Gastrocnemius medialis (tissue), 4 donors: Measurements from ENCODE around the gene RBM23. TPM values are rescaled to one million over a fixed set of nuclear protein-coding genes. Genes with fewer than 3 reads are reported as not detected.
A peak's percentile ranks its signal among the peaks of the same experiment; 100 is the strongest.

Experiments used
- ATAC-seq, 2 donors: fragments of 150-250 bp; one replicate each; pipeline ENCODE4 v1.9.1; 2016
- DNase-seq, 2 donors: peaks; one replicate each; pipeline ENCODE4 v3.0.0-alpha.2; 2019
- H3K27ac ChIP-seq, 4 donors: fragments of 200-600 bp; sonication (generic); 1 replicate in 1 of 4; 2 replicates in 3 of 4; pipeline ENCODE4 v1.5.1; 2016 to 2018; ENCODE audit warnings: mild to moderate bottlenecking in 2 of 4, moderate library complexity in 1 of 4
- H3K27me3 ChIP-seq, 3 donors: fragments of 200-600 bp; sonication (generic) in 2 of 3; 1 replicate in 1 of 3; 2 replicates in 2 of 3; pipeline versions ENCODE4 v1.5.1 to v1.6.0; 2016 to 2019; ENCODE audit warnings: mild to moderate bottlenecking in 1 of 3, moderate library complexity in 1 of 3
- H3K36me3 ChIP-seq, 2 donors: fragments of 200-600 bp; sonication (generic) in 1 of 2; one replicate each; pipeline ENCODE4 v1.5.1; 2017 to 2018
- H3K4me1 ChIP-seq, 2 donors: fragments of 200-600 bp; sonication (generic) in 1 of 2; one replicate each; pipeline ENCODE4 v1.5.1; 2016 to 2017; ENCODE audit warnings: mild to moderate bottlenecking in 2 of 2
- H3K4me3 ChIP-seq, 4 donors: fragments of 200-600 bp; sonication (generic) in 3 of 4; 1 replicate in 1 of 4; 2 replicates in 3 of 4; pipeline ENCODE4 v1.5.1; 2016 to 2019; ENCODE audit warnings: mild to moderate bottlenecking in 2 of 4
- H3K9me3 ChIP-seq, 3 donors: fragments of 200-600 bp; sonication (generic) in 2 of 3; 1 replicate in 1 of 3; 2 replicates in 2 of 3; pipeline ENCODE4 v1.5.1; 2016 to 2019
- POLR2A ChIP-seq, 2 donors: fragments of 450-650 bp; IDR thresholded peaks; one replicate each; pipeline ENCODE4 v1.6.1; 2017; ENCODE audit warnings: antibody characterized with exemption in 2 of 2, mild to moderate bottlenecking in 2 of 2, moderate library complexity in 2 of 2
- in situ Hi-C, 4 donors: fragments of 200-750 bp; cut with MboI; loops; one replicate each; pipeline versions ENCODE4 v1.15.0 to v1.8.0; 2017; ENCODE audit warnings: low sequenced_read_pairs in 4 of 4
- intact Hi-C: fragments of 100-400 bp; cut with DNase I; formaldehyde crosslinking; loops from one replicate; pipeline ENCODE4 v1.15.1; 2023; ENCODE audit warnings: low total_unique reads
- total RNA-seq, 4 donors: library from RNA; depleted of rRNA; stranded (reverse); fragments of >200 nt; gene quantifications; one replicate each; pipeline versions ENCODE4 v1.1.0 to v1.2.3, GENCODE V29; 2016
- TF ChIP-seq, protein P1 (sequence below), 5 experiments: fragments of 450-650 bp in 3 of 5; fragments of 200-600 bp in 2 of 5; sonication (generic) in 2 of 5; IDR thresholded peaks in 4 of 5; conservative IDR thresholded peaks in 1 of 5; 1 replicate in 4 of 5; 2 replicates in 1 of 5; pipeline ENCODE4 v1.5.1; 2016 to 2019; ENCODE audit warnings: antibody characterized with exemption in 5 of 5, mild to moderate bottlenecking in 3 of 5, moderate library complexity in 3 of 5

RBM23 gene
- total RNA-seq, 4 donors from 2014 or later, result 37.7 to 83.3 (median 62.1) TPM

DNA sequence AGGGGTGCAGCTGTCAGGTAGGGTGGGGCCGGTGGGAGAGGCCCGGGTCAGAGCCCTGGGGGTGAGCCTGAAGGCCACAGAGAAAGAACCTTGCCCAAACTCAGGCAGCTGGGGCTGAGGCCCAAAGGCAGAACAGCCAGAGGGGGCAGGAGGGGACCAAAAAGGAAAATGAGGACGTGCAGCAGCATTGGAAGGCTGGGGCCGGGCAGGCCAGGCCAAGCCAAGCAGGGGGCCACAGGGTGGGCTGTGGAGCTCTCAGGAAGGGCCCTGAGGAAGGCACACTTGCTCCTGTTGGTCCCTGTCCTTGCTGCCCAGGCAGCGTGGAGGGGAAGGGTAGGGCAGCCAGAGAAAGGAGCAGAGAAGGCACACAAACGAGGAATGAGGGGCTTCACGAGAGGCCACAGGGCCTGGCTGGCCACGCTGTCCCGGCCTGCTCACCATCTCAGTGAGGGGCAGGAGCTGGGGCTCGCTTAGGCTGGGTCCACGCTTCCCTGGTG is 72.1 kb downstream of the RBM23 start:
- in situ Hi-C loops (no loop called here), intact Hi-C loops (no loop called here)
- Histone ChIP-seq H3K4me1 (peaks cover 39 to 43% of the 10 kb centered on the region in 2 donors), H3K9me3 (no peaks in the 10 kb centered on the region), H3K27ac (peak overlapping the region in 3 of 4 donors; percentile 18 to 69 (median 51)), H3K36me3 (peaks cover 0 to 5% of the 10 kb centered on the region in 2 donors), H3K27me3 (no peaks in the 10 kb centered on the region), H3K4me3 (no peak overlapping the region)
- no peak for DNase-seq
- ATAC-seq, result no peak
- TF ChIP-seq, protein P1, sequence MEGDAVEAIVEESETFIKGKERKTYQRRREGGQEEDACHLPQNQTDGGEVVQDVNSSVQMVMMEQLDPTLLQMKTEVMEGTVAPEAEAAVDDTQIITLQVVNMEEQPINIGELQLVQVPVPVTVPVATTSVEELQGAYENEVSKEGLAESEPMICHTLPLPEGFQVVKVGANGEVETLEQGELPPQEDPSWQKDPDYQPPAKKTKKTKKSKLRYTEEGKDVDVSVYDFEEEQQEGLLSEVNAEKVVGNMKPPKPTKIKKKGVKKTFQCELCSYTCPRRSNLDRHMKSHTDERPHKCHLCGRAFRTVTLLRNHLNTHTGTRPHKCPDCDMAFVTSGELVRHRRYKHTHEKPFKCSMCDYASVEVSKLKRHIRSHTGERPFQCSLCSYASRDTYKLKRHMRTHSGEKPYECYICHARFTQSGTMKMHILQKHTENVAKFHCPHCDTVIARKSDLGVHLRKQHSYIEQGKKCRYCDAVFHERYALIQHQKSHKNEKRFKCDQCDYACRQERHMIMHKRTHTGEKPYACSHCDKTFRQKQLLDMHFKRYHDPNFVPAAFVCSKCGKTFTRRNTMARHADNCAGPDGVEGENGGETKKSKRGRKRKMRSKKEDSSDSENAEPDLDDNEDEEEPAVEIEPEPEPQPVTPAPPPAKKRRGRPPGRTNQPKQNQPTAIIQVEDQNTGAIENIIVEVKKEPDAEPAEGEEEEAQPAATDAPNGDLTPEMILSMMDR (IDR thresholded peaks at IDR 0.05 in 4 of 5, conservative IDR thresholded peaks at IDR 0.05 in 1 of 5), result no peak
- no peak for TF ChIP-seq POLR2A (IDR thresholded peaks at IDR 0.05)

DNA sequence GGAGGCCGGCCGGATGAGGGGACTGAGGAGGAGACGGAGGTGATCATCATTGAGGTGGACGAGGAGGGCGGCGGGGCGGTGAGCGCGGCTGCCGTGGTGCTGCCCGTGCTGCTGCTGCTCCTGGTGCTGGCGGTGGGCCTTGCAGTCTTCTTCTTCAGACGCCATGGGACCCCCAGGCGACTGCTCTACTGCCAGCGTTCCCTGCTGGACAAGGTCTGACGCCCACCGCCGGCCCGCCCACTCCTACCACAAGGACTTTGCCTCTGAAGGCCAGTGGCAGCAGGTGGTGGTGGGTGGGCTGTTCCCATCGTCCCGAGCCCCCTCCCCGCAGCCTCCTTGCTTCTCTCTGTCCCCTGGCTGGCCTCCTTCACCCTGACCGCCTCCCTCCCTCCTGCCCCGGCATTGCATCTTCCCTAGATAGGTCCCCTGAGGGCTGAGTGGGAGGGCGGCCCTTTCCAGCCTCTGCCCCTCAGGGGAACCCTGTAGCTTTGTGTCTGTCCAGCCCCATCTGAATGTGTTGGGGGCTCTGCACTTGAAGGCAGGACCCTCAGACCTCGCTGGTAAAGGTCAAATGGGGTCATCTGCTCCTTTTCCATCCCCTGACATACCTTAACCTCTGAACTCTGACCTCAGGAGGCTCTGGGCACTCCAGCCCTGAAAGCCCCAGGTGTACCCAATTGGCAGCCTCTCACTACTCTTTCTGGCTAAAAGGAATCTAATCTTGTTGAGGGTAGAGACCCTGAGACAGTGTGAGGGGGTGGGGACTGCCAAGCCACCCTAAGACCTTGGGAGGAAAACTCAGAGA is 72.9 kb downstream of the RBM23 start:
- DNase-seq (no peak), ATAC-seq (no peak)
- intact Hi-C loops (no loop called here), in situ Hi-C loops (no loop called here)
- Histone ChIP-seq H3K4me1 (peaks cover 31 to 36% of the 10 kb centered on the region in 2 donors), H3K36me3 (peaks cover 0 to 5% of the 10 kb centered on the region in 2 donors), H3K4me3 (no peak overlapping the region), H3K27me3 (no peaks in the 10 kb centered on the region), H3K27ac (peak overlapping the region in 2 of 4 donors; percentile 18 to 51), H3K9me3 (no peaks in the 10 kb centered on the region)
- no peak for TF ChIP-seq POLR2A (IDR thresholded peaks at IDR 0.05)
- TF ChIP-seq, protein P1 (IDR thresholded peaks at IDR 0.05 in 4 of 5, conservative IDR thresholded peaks at IDR 0.05 in 1 of 5), result no peak

DNA sequence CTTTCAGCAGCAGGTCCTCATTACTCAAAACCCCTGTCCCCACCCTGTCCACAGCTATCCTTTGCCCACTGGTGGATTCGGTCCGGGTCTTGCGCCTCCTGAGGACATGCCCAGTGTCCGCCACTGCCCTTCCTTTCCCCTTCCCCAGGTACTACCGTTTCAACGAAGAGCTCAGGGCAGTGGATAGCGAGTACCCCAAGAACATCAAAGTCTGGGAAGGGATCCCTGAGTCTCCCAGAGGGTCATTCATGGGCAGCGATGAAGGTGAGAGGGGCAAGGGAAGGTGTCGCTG is 73.9 kb downstream of the RBM23 start:
- DNase-seq (no peak), ATAC-seq (no peak)
- no peak overlapping the region for H3K27ac ChIP-seq
- no peaks in the 10 kb centered on the region for H3K27me3 ChIP-seq
- in situ Hi-C loops, result no loop called here
- H3K36me3 ChIP-seq, result peaks cover 0 to 5% of the 10 kb centered on the region in 2 donors
- no peak for TF ChIP-seq POLR2A (IDR thresholded peaks at IDR 0.05)
- TF ChIP-seq, protein P1 (IDR thresholded peaks at IDR 0.05 in 4 of 5, conservative IDR thresholded peaks at IDR 0.05 in 1 of 5), result no peak
- H3K9me3 ChIP-seq, result no peaks in the 10 kb centered on the region
- intact Hi-C loops, result no loop called here
- H3K4me1 ChIP-seq, result peaks cover 21 to 26% of the 10 kb centered on the region in 2 donors
- H3K4me3 ChIP-seq, result no peak overlapping the region

GRCh38 chr14:22844221-22845102 is 74.5 kb downstream of the RBM23 start:
- H3K27me3 ChIP-seq, result no peaks in the 10 kb centered on the region
- ATAC-seq (no peak), DNase-seq (no peak)
- H3K9me3 ChIP-seq, result no peaks in the 10 kb centered on the region
- peaks cover 0 to 5% of the 10 kb centered on the region in 2 donors for H3K36me3 ChIP-seq
- TF ChIP-seq, protein P1 (IDR thresholded peaks at IDR 0.05 in 4 of 5, conservative IDR thresholded peaks at IDR 0.05 in 1 of 5), result no peak
- no peak for TF ChIP-seq POLR2A (IDR thresholded peaks at IDR 0.05)
- in situ Hi-C loops, result no loop called here
- H3K4me3 ChIP-seq, result no peak overlapping the region
- peaks cover 15 to 20% of the 10 kb centered on the region in 2 donors for H3K4me1 ChIP-seq
- no peak overlapping the region for H3K27ac ChIP-seq
- intact Hi-C loops, result no loop called here

Other genes starting within 250 kb of the RBM23 start
- 100 to 1,000 TPM in 3 of 4 donors, 10 to 100 TPM in 1; 83.5 to 135 (median 114) TPM for gene OXA1L, start 152.5 kb downstream of the RBM23 start, total RNA-seq
- 1 to 10 TPM in 3 of 4 donors, under 1 TPM in 1; 0.68 to 5.3 (median 2.2) TPM for gene SLC7A7, start 103.7 kb downstream of the RBM23 start, total RNA-seq
- gene MRPL52, start 89.3 kb downstream of the RBM23 start, total RNA-seq, result 100 to 1,000 TPM in 1 of 4 donors, 10 to 100 TPM in 3; 48.5 to 153 (median 89.0) TPM
- gene MMP14, start 82.6 kb downstream of the RBM23 start, total RNA-seq, result 10 to 100 TPM; 14.9 to 29.7 (median 20.8) TPM
- 100 to 1,000 TPM in 1 of 4 donors, 10 to 100 TPM in 3; 31.1 to 109 (median 60.1) TPM for gene LRP10, start 47.4 kb downstream of the RBM23 start, total RNA-seq
- gene REM2, start 35.9 kb downstream of the RBM23 start, total RNA-seq, result 1 to 10 TPM in 1 of 4 donors, not detected in 3; 1.1 TPM
- 10 to 100 TPM; 67.2 to 83.2 (median 78.6) TPM for gene PRMT5, start 10.2 kb upstream of the RBM23 start, total RNA-seq
- 10 to 100 TPM; 12.9 to 34.6 (median 17.1) TPM for gene HAUS4, start 37.9 kb upstream of the RBM23 start, total RNA-seq
- 1 to 10 TPM in 2 of 4 donors, under 1 TPM in 2; 0.46 to 5.0 (median 1.9) TPM for gene AJUBA, start 63.4 kb upstream of the RBM23 start, total RNA-seq
- gene C14orf93, start 91.0 kb upstream of the RBM23 start, total RNA-seq, result 10 to 100 TPM in 1 of 4 donors, 1 to 10 TPM in 3; 3.7 to 16.2 (median 6.7) TPM
- 100 to 1,000 TPM; 304 to 543 (median 486) TPM for gene PSMB5, start 115.8 kb upstream of the RBM23 start, total RNA-seq
- gene PSMB11, start 123.1 kb upstream of the RBM23 start, total RNA-seq, result not detected
- 1 to 10 TPM in 1 of 4 donors, under 1 TPM in 3; 0.36 to 1.7 (median 0.58) TPM for gene CDH24, start 138.4 kb upstream of the RBM23 start, total RNA-seq
- gene ACIN1, start 176.0 kb upstream of the RBM23 start, total RNA-seq, result 10 to 100 TPM; 61.9 to 74.8 (median 70.6) TPM
- 10 to 100 TPM in 3 of 4 donors, 1 to 10 TPM in 1; 9.5 to 28.8 (median 13.8) TPM for gene C14orf119, start 176.4 kb upstream of the RBM23 start, total RNA-seq
- gene CIROP, start 185.8 kb upstream of the RBM23 start, total RNA-seq, result not detected
- gene CEBPE, start 200.1 kb upstream of the RBM23 start, total RNA-seq, result not detected